AG04449 (cell line): ENCODE measurements around the gene RBM10.

ENCODE experiments used
- CTCF ChIA-PET: fragments of 350-600 bp; formaldehyde crosslinking; extraction: SDS; loops from one replicate; lab custom pipeline; 2021; ENCODE audit warnings: antibody characterized with exemption; lab: Yijun Ruan, JAX
- POLR2A ChIA-PET: fragments of 400-600, 350-600 bp; formaldehyde crosslinking; extraction: SDS; loops from one replicate; lab custom pipeline; 2020; ENCODE audit warnings: antibody characterized with exemption, inconsistent platforms; lab: Yijun Ruan, JAX
- DNase-seq: peaks from one replicate; pipeline ENCODE4 v3.0.0-alpha.2; 2010; ENCODE audit warnings: low read depth, low spot score
- H3K4me3 ChIP-seq: 2 replicates; pipeline ENCODE4 v1.5.1; 2011; ENCODE audit warnings: low read depth, mild to moderate bottlenecking, control low read depth, low read length
- TF ChIP-seq, protein P1 (sequence below): IDR thresholded peaks from one replicate; pipeline ENCODE4 v1.5.1; 2011; ENCODE audit warnings: mild to moderate bottlenecking, moderate library complexity, low read length, control low read depth, inconsistent platforms; ENCODE audit not compliant: insufficient read depth; ENCODE audit errors: missing control alignments

Gene RBM10

DNA sequence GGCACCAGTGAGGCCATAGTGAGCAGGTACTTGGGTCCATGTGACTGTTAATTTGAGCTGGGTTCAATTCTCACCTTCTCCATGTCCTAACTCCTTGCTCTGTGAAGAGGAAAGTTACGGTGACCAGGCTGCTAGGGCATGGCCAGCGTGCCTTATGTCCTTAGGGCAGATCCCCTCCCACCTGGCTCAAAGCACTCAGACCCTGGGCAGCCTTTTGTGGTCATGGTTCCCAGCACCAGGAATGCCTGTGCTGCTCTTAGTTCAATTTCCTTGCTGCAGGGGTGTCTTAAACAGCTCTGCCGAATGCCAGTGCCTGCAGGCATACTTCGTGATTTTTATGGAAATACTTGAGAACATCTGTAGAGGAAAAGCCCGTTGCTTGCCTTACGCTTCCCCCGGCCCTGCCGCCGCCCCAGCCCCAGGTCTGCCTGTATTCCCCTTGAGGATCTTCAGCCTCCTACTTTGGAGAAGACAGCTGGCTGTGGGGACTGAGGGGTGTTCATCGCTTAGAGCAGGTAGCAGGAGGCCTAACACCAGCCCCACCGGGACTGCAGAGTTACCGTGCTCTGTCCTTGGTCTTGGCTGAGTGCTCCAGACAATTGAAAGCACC, 70.4 kb downstream of the RBM10 start:
- no peak for DNase-seq
- CTCF ChIA-PET, result interaction anchor here (1.8 kb wide), 1 partner anchor 169 kb away, joined by 7 read pairs; no protein-coding TSS in a partner anchor
- POLR2A ChIA-PET, result no interaction called here
- no peak overlapping the region for H3K4me3 ChIP-seq
- TF ChIP-seq, protein P1, sequence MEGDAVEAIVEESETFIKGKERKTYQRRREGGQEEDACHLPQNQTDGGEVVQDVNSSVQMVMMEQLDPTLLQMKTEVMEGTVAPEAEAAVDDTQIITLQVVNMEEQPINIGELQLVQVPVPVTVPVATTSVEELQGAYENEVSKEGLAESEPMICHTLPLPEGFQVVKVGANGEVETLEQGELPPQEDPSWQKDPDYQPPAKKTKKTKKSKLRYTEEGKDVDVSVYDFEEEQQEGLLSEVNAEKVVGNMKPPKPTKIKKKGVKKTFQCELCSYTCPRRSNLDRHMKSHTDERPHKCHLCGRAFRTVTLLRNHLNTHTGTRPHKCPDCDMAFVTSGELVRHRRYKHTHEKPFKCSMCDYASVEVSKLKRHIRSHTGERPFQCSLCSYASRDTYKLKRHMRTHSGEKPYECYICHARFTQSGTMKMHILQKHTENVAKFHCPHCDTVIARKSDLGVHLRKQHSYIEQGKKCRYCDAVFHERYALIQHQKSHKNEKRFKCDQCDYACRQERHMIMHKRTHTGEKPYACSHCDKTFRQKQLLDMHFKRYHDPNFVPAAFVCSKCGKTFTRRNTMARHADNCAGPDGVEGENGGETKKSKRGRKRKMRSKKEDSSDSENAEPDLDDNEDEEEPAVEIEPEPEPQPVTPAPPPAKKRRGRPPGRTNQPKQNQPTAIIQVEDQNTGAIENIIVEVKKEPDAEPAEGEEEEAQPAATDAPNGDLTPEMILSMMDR, result no peak

DNA sequence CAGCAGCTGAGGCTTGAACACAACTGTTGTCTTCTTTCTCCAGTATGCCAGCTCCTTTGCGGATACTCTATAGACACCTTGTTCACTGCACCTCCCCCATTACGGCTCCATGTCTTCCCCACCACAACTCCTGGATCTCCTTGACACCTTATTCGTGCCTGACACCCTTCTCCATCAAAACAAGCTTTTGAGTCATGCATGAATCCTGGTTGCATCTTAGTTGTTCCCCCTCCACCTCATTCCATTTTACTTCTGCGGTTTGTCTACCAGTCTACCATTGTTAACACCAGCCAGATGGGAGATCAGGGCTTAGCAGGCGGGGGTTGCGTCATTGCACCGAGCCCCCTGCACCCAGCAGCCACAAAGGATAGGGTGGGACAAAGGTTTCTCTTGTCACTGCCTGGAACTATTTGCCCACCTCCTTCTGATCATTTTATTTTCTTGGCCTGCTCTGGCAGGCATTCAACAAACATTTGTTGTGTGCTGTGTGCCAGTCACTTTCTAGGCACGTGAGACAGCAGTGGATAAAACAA, 71.4 kb downstream of the RBM10 start:
- H3K4me3 ChIP-seq, result no peak overlapping the region; the same call in 1 of the 2 replicates
- POLR2A ChIA-PET, result interaction anchor here (2.4 kb wide), 1 partner anchor 11 kb away, joined by 9 read pairs; no protein-coding TSS in a partner anchor
- CTCF ChIA-PET, result interaction anchor here (1.0 kb wide), 1 partner anchor 147 kb away, joined by 4 read pairs; no protein-coding TSS in a partner anchor
- DNase-seq, result no peak
- TF ChIP-seq, protein P1, result no peak

DNA sequence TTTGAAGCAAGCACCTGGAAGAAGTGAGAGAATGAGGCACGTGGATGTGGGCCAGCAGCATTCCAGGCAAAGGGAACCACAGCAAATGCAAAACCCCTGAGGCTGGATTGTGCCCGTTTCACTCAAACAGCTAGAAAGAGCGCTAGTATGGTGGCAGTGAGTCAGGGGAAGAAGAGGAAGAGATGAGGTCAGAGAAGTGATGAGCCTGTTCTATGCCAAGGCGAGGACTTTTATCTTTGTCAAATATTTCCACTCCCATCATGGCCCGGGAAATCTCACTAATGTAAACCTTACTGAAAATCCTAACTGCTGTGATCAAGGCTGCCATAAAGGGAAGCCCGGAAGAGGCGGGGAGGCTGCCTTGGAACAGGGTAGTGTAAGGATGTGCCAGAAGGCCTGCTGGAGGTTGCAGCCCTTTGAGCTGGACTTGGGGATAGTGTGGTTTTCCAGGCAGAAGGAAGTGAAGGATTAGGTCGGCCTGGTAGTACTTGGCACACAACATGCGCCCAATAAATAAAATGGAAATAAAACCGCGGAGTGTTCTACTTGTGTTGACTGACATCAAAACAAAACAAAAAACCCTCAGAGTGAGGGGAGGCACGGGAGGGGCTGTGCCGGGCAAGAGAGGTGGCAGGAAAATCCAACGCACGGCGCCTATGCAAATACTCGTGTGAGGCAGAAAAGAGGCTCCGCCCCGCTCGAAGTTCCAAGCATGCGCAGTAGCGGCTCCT, 72.3 kb downstream of the RBM10 start:
- ChIA-PET POLR2A (interaction anchor here (0.9 to 2.4 kb wide), 4 partner anchors 12 to 27 kb away, joined by 3 to 9 read pairs (median 6); partner anchors contain the start of gene USP11), CTCF (interaction anchor here (1.0 to 1.4 kb wide), 3 partner anchors 147 to 168 kb away, joined by 3 to 5 read pairs (median 4); no protein-coding TSS in a partner anchor)
- TF ChIP-seq, protein P1, result no peak
- no peak for DNase-seq
- H3K4me3 ChIP-seq, result peak overlapping the region; percentile 32

DNA sequence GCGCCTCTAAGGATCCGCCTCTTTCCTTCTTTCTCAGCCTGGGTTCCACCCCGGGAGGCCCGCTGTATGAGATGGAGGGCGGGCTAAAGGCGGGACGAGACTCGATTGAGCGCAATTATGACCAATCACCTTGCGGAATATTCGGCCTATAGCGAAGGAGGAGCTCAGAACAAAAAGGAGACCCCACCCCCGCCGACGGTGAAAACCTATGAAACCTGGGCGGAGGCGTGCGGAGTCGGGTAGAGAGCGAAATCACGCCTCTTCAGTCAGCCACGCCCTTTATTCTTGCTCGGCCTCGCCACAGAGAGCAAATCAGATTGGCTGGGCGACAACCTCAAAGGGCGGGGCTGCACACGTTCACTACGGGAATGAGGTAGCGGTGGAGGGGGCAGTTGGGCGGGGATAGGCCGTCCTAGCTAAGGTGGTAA, 72.8 kb downstream of the RBM10 start:
- TF ChIP-seq, protein P1, result no peak
- CTCF ChIA-PET, result interaction anchor here (0.9 to 1.4 kb wide), 3 partner anchors 26 to 167 kb away, joined by 3 to 5 read pairs (median 4); no protein-coding TSS in a partner anchor
- POLR2A ChIA-PET, result interaction anchor here (0.9 to 2.4 kb wide), 4 partner anchors 12 to 27 kb away, joined by 3 to 9 read pairs (median 6); partner anchors contain the start of gene USP11
- peak overlapping the region; percentile 64 for H3K4me3 ChIP-seq
- peak; percentile 92 for DNase-seq

DNA sequence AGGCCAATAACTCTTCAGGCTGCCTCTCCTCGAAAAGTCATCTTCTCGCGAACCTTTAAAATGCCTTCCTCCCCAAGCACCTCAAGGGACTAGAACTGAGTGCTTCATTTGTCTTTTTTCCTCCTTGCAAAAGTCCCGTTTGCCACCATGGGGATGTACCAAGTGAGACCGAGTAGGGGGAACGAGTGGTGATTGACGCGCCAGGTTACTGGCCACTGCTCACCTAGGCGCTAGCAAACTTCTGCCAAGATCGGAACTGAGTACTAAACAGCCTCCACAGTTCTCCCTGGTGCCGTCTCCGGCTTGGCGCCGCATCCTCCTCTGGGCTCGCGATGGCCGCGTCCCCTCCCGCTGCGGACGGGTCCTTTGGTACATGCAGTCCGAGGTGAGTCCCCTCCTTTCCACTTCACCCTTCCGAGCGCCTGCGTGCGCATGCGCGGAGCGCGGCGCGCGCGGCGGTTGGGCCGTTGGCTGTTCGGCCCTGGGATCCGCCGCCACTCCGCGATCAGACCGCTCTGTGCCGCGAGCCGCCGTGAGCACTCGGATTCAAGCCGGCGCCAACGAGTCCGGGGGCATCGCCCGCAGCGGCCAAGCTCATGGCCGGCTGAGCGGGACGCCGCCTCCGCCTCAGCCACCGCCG, 73.4 kb downstream of the RBM10 start, which contains the start of gene CDK16:
TSS of gene CDK16 (plus strand) at position 402 of the 640 bp plus-strand sequence. CDS start 4,877 bp downstream, outside the sequence.
- peak within 1 kb of the TSS; percentile 64 for H3K4me3 ChIP-seq
- no peak for DNase-seq
- TF ChIP-seq, protein P1, result no peak
- CTCF ChIA-PET, result interaction anchor here (0.9 to 1.4 kb wide), 2 partner anchors 27 to 167 kb away, joined by 4 to 5 read pairs; no protein-coding TSS in a partner anchor
- POLR2A ChIA-PET, result interaction anchor here (0.6 to 2.4 kb wide), 6 partner anchors 13 to 472 kb away, joined by 3 to 9 read pairs (median 3); partner anchors contain the start of gene USP11
